Natural killer cell (primary cell): ENCODE data around the gene SNRNP27. TPM values are rescaled to one million over a fixed set of nuclear protein-coding genes. Genes with fewer than 3 reads are reported as not detected.

Experiments used
- ATAC-seq, 3 donors: fragments of 150-1000 bp in 2 of 3; fragments of 200-7000 bp in 1 of 3; cut with Tn5 transposase; 1 replicate in 1 of 3; 2 replicates in 2 of 3; pipeline ENCODE4 v1.10.0; 2021; ENCODE audit warnings: mild to moderate bottlenecking in 2 of 3, moderate library complexity in 2 of 3
- DNase-seq, 2 donors: peaks; one replicate each; pipeline versions ENCODE4 v3.0.0 to v3.0.0-alpha.2; 2013 to 2021; ENCODE audit warnings: mixed read lengths in 1 of 2
- H3K27ac ChIP-seq: one replicate; pipeline ENCODE4 v1.5.1; 2013; ENCODE audit warnings: mild to moderate bottlenecking, low read length
- H3K27me3 ChIP-seq: one replicate; pipeline ENCODE4 v1.6.1; 2013; ENCODE audit warnings: low read length; ENCODE audit not compliant: control insufficient read depth, insufficient read depth
- H3K36me3 ChIP-seq: one replicate; pipeline ENCODE4 v1.6.1; 2013; ENCODE audit warnings: low read length; ENCODE audit not compliant: control insufficient read depth, insufficient read depth
- H3K4me1 ChIP-seq: one replicate; pipeline ENCODE4 v1.6.1; 2013; ENCODE audit warnings: low read length; ENCODE audit not compliant: control insufficient read depth, insufficient read depth
- H3K4me3 ChIP-seq: one replicate; pipeline ENCODE4 v1.5.1; 2013; ENCODE audit warnings: low read length
- H3K9me3 ChIP-seq: one replicate; pipeline ENCODE4 v1.6.1; 2013; ENCODE audit warnings: low read length; ENCODE audit not compliant: control insufficient read depth, insufficient read depth
- H3K27ac Mint-ChIP-seq, 2 donors: one replicate each; pipeline ENCODE4 v1.8.0; 2022; ENCODE audit warnings: mild to moderate bottlenecking in 2 of 2, mixed read lengths in 2 of 2, moderate library complexity in 1 of 2
- H3K27me3 Mint-ChIP-seq, 2 donors: one replicate each; pipeline ENCODE4 v1.8.0; 2022; ENCODE audit warnings: low read depth in 2 of 2, mixed read lengths in 2 of 2
- H3K36me3 Mint-ChIP-seq: one replicate; pipeline ENCODE4 v1.8.0; 2022; ENCODE audit warnings: mixed read lengths
- H3K4me1 Mint-ChIP-seq, 2 donors: one replicate each; pipeline ENCODE4 v1.8.0; 2022; ENCODE audit warnings: mixed read lengths in 2 of 2
- H3K4me3 Mint-ChIP-seq: one replicate; pipeline ENCODE4 v1.8.0; 2022; ENCODE audit warnings: mild to moderate bottlenecking, moderate library complexity, mixed read lengths
- H3K9me3 Mint-ChIP-seq, 2 donors: one replicate each; pipeline ENCODE4 v1.8.0; 2022; ENCODE audit warnings: mixed read lengths in 2 of 2
- WGBS: methylation state at CpG from one replicate; pipeline ENCODE4 v1.1.7; 2013; ENCODE audit warnings: missing lambda C conversion rate; ENCODE audit not compliant: insufficient coverage; 5-methylcytosine and 5-hydroxymethylcytosine counted together
- intact Hi-C: fragments of 100-400 bp; cut with micrococcal nuclease; formaldehyde crosslinking; loops from one replicate; pipeline ENCODE4 v1.14.2; 2022
- total RNA-seq, 4 donors: library from RNA; stranded (reverse); fragments of 120-200 nt in 1 of 4; gene quantifications; one replicate each; pipeline versions ENCODE4 v1.2.3 to v1.2.4, GENCODE V29; 2013 to 2022
- TF ChIP-seq, protein P1 (sequence below): fragments of 200-600 bp; IDR thresholded peaks from one replicate; pipeline ENCODE4 v1.8.0; 2022; ENCODE audit warnings: antibody characterized with exemption

The SNRNP27 gene
- total RNA-seq, 3 donors from 2014 or later (not counting 1 experiment from before 2014, with no cell fraction given): 53.2 to 61.5 (median 58.2) TPM

DNA sequence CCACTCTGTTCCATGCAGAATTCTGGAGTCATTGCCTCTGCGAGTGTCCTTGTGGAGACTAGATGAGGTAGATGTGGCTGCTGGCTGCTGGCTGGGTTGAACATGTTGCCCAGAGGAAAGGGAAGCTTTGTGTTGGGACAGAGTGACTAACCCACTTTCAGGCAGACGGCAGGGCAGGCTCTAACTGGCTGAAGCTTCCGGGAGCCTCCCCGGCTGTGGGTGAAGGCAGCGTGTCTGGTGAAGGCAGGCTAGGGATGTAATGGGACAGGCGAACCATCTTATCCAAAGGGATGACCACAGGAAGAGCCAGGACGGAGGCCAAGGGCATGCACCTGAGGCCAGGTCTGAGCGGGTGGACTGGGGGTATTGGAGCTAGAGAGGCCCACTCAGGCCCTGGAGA is 51.7 kb downstream of the SNRNP27 start:
- intact Hi-C loops: loop anchor here (10.0 kb wide), 1 partner anchor 199 kb away; no protein-coding TSS in a partner anchor
- Histone ChIP-seq H3K9me3 (no peaks in the 10 kb centered on the region), H3K4me3 (no peak overlapping the region), H3K36me3 (peaks cover 25% of the 10 kb centered on the region), H3K27me3 (no peaks in the 10 kb centered on the region), H3K27ac (peak overlapping the region; percentile 49), H3K4me1 (peaks cover 36% of the 10 kb centered on the region)
- ATAC-seq (peak in 2 of 3 donors; percentile 23 to 41), DNase-seq (peak in 1 of 2 donors; percentile 15)
- Mint-ChIP-seq H3K4me1 (peaks cover 34 to 42% of the 10 kb centered on the region in 2 donors), H3K27ac (peak overlapping the region; percentile 78 to 91), H3K4me3 (peak overlapping the region; percentile 82), H3K36me3 (peaks cover 8% of the 10 kb centered on the region), H3K27me3 (no peaks in the 10 kb centered on the region), H3K9me3 (no peaks in the 10 kb centered on the region)
- WGBS: 66% methylated on average over 8 of the region's 8 CpGs
- TF ChIP-seq, protein P1, sequence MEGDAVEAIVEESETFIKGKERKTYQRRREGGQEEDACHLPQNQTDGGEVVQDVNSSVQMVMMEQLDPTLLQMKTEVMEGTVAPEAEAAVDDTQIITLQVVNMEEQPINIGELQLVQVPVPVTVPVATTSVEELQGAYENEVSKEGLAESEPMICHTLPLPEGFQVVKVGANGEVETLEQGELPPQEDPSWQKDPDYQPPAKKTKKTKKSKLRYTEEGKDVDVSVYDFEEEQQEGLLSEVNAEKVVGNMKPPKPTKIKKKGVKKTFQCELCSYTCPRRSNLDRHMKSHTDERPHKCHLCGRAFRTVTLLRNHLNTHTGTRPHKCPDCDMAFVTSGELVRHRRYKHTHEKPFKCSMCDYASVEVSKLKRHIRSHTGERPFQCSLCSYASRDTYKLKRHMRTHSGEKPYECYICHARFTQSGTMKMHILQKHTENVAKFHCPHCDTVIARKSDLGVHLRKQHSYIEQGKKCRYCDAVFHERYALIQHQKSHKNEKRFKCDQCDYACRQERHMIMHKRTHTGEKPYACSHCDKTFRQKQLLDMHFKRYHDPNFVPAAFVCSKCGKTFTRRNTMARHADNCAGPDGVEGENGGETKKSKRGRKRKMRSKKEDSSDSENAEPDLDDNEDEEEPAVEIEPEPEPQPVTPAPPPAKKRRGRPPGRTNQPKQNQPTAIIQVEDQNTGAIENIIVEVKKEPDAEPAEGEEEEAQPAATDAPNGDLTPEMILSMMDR: no peak

DNA sequence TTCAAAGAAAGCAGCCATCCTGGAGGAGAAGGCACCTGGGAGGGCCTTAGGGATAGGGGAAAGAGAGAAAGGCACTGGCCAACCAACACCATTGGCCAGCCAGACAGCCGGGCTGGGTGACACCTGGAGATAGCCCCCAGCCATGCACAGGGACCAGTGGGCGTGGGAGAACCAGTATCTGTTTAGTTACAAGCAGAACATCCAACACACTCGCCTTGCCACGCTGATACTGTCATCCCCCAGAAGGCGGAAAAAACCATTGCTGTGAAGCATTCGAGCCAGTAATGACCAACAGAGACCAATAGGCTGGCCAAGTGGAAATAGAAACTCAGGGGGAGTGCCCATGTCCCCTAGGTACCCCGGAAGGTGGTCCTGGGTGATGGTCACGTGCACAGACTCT is 52.2 kb downstream of the SNRNP27 start:
- H3K9me3 ChIP-seq: no peaks in the 10 kb centered on the region
- Mint-ChIP-seq H3K9me3 (no peaks in the 10 kb centered on the region), H3K27me3 (no peaks in the 10 kb centered on the region), H3K4me1 (peaks cover 34 to 42% of the 10 kb centered on the region in 2 donors), H3K36me3 (peaks cover 8% of the 10 kb centered on the region), H3K27ac (peak overlapping the region; percentile 78 to 91), H3K4me3 (peak overlapping the region; percentile 82)
- peaks cover 36% of the 10 kb centered on the region for H3K4me1 ChIP-seq
- 88% methylated on average over 8 of the region's 8 CpGs for WGBS
- H3K27me3 ChIP-seq: no peaks in the 10 kb centered on the region
- ATAC-seq (no peak), DNase-seq (no peak)
- peaks cover 21% of the 10 kb centered on the region for H3K36me3 ChIP-seq
- no peak overlapping the region for H3K4me3 ChIP-seq
- TF ChIP-seq, protein P1: no peak
- intact Hi-C loops: loop anchor here (2.0 to 10.0 kb wide), 2 partner anchors 31 to 199 kb away; partner anchors contain the start of gene MXD1
- peak overlapping the region; percentile 49 for H3K27ac ChIP-seq

DNA sequence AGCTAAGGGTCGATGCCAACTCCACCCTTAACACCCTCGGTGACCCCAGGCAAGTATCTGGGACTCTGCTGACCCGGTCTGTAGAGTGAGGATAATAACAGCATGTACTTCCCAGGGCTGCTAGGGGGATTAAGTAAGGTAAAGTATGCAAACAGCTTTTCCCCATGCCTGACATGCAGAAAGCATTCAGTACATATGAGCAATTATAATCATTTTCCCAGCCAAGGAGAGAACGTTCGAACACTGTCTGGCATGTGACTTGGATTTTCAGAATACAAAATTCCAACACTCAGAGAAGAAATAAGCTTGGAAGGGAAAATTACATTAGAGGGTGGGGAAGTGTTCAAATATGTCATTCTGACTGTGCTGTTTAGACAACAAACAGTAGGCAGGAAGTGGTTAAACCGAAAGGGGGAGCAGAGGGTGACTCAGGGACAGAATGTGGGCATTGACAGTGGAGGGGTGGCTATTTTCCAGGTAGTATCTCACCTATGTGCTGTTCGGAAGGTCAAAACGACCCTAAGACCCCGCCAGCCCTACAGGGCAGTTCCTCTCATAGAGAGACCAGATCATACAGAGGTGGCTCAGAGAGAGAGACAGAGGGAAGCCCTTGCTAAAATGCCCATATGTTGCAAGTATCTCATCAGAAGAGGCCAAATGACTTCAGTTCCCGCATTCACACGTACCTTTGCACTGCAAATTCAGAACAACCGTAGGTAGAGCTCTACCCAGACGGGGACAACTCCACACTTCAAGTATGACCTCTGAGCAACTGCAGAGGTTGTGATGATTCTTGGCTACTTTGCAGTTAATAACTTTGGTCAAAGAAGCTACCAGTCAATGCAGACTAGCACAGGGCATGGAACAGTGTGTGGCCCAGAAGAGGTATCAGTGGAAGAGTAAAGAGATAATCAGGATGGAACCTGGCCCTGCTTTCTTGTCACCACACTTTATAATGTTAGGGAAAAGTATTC is 52.9 kb downstream of the SNRNP27 start:
- H3K4me3 ChIP-seq: no peak overlapping the region
- peak; percentile 87 for ATAC-seq
- peaks cover 34 to 42% of the 10 kb centered on the region in 2 donors for H3K4me1 Mint-ChIP-seq
- WGBS: 25% methylated on average over 13 of the region's 13 CpGs
- peak overlapping the region; percentile 49 for H3K27ac ChIP-seq
- peak overlapping the region; percentile 82 for H3K4me3 Mint-ChIP-seq
- H3K27me3 ChIP-seq: no peaks in the 10 kb centered on the region
- intact Hi-C loops: loop anchor here (1.0 to 10.0 kb wide), 3 partner anchors 32 to 198 kb away; partner anchors contain the start of gene MXD1
- peaks cover 36% of the 10 kb centered on the region for H3K4me1 ChIP-seq
- H3K36me3 ChIP-seq: peaks cover 16% of the 10 kb centered on the region
- H3K27ac Mint-ChIP-seq: peak overlapping the region; percentile 78 to 91
- TF ChIP-seq, protein P1: no peak
- no peaks in the 10 kb centered on the region for H3K27me3 Mint-ChIP-seq
- peaks cover 6% of the 10 kb centered on the region for H3K36me3 Mint-ChIP-seq
- no peaks in the 10 kb centered on the region for H3K9me3 Mint-ChIP-seq
- DNase-seq: peak; percentile 52 to 75
- no peaks in the 10 kb centered on the region for H3K9me3 ChIP-seq
